Dermis blood vessel endothelial cell (primary cell): ENCODE data around the gene RAPGEF1. TPM values are rescaled to one million over a fixed set of nuclear protein-coding genes. Genes with fewer than 3 reads are reported as not detected.
"Not testable (repeated sequence)": the region's sequence is repeated elsewhere in the genome, so short reads cannot be mapped to it uniquely, and the experiment has no call there.

Source experiments
- DNase-seq: peaks from one replicate; pipeline ENCODE4 v3.0.0; 2010
- total RNA-seq: library from RNA; depleted of rRNA; stranded (reverse); fragments of >200 nt; gene quantifications from 2 replicates; pipeline ENCODE4 v1.2.3, GENCODE V29; 2014

Gene RAPGEF1
- total RNA-seq, 1 donor from 2014 or later, result 56.2 TPM

DNA sequence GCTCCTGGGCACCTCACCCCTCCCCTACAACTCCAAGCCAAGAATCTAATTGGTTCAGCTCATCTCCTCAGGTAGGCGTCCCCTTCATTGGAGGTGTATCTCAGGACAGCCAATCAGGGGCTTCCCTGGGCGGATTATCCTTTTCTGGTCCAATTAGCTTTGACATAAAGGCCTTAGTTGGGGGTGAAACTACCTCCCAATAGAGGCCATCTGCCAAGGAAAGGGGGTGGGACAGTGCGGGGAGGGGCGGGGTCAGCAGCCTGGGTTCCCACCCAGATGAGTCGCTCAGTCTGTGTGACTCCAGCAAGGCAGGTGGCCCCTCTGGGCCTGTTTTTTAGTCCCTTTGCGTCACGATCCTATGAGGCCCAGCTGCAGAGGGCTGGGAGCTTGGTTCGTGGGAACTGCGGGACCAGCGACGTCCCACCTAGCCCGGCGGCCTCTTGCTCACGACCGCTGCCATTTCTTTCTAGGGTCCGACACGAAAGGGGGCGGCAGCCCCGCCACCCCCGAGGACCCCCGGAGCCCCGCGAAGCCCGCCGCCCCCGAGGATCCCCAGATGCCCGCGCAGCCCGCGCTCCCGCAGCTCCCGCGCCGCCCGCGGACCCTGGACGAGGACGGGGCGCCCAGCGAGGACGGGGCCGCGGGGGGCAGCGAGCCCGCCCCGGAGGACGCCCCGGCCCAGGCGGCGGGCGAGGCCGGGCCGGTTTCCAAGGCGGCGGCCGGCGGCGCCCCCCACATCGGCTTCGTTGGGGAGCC lies 185.6 kb downstream of the RAPGEF1 start:
- DNase-seq, result no peak

DNA sequence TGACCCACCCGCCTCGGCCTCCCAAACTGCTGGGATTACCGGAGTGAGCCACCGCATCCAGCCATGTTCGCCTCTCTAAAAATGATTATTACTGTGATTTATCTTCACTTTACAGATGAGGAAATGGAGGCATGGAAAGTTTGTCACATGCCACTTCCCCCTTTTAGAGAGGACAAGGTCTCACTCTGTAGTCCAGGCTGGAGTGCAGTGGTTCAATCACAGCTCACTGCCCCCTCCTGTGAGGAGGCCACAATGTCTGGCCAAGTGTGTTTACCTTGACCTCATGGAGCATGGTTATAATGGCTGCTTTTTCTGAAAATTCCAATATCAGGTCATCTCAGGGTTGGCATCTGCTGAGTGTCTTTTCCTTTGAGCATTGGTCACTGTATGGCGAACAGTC lies 187.8 kb downstream of the RAPGEF1 start:
- no peak for DNase-seq

DNA sequence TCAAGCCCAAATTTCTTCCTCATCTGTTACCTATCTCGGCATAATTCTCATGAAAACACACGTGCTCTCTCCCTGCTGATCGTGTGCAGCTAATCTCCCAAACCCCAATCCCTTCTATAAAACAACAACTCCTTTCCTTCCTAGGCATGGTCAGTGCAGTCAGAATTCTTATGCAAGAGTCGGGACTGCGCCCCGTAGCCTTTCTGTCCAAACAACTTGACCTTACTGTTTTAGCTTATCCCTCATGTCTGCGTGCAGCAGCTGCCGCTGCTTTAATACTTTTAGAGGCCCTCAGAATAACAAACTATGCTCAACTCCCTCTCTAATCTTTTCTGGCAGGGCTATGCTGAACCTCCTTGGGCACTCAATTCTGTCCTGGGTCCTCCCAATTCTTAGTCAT lies 189.4 kb downstream of the RAPGEF1 start:
- DNase-seq, result not testable (repeated sequence)

DNA sequence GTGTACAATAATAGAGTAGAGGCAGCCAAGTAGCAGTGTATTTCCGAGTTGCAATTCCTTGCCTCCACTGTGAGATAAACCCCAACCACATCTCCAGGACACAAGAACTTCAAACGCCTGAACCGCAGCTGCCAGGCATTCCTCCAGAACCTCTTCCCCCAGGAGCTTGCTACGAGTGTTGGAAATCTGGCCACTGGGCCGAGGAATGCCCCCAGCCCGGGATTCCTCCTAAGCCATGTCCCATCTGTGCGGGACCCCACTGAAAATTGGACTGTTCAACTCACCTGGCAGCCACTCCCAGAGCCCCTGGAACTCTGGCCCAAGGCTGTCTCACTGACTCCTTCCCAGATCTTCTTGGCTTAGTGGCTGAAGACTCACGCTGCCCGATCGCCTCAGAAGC lies 190.7 kb downstream of the RAPGEF1 start:
- not testable (repeated sequence) for DNase-seq

DNA sequence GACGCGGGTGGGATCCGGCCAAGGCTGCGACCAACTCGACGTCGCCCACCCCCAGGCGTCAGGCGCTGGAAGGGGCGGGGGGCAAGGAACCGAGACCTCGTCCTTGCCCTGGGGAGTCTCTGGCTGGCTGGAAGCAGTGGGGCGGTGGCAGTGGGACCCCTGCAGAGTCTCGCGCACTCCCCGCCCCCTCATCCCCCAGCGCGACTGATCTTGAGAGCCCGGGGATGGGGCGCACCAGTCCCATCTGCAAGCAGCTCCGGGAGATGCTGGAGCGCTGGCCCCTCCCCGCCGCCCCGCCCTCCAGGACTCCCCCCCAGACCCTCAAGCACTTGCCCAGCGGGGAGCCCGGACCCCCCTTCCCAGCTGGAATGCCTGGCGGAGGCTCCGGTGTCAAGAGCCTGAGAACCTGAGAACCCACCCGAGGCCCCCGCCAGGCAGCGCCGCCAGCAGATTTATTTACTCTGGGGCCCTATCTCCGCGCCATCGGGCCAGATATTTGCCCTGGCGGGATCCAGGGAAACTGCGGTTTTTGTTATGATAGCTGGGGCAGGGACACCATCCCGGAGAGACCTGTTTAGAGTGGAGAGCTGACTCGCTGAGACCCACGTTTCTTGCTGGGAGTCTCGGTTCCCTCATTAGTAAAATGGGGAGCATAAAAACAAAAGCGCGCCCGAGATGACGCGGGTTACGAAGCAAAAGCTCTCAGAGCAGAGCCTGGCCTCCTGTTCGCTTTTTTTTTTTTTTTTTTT lies 193.4 kb downstream of the RAPGEF1 start:
- peak; percentile 22 for DNase-seq

DNA sequence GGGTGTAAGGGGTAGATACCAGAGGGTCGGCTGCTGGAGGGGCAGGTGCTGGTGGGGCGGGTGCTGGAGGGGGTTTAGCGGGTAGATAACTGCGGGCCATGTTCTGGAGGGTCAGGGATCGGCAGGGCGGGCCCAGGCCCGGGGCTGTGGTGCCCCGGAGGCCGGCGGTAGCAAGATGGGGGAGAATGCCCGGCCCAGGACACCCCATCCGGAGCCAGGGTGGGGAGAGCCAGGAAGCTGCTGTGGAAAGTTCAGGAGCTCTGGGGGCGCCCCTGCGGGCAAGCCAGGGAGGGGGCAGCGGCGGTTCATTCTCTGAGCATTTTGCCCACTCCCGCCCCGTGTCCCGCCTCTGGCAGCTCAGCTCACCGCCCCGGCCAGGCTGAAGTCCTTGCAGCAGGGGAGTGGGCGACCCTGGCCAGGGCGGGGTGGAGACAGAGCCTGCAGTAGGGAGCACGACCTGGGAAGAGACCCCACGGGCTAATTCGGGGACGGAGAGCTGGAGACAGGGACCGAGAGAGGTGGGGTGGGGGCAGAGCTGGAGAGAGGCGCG lies 194.0 kb downstream of the RAPGEF1 start:
- no peak for DNase-seq

DNA sequence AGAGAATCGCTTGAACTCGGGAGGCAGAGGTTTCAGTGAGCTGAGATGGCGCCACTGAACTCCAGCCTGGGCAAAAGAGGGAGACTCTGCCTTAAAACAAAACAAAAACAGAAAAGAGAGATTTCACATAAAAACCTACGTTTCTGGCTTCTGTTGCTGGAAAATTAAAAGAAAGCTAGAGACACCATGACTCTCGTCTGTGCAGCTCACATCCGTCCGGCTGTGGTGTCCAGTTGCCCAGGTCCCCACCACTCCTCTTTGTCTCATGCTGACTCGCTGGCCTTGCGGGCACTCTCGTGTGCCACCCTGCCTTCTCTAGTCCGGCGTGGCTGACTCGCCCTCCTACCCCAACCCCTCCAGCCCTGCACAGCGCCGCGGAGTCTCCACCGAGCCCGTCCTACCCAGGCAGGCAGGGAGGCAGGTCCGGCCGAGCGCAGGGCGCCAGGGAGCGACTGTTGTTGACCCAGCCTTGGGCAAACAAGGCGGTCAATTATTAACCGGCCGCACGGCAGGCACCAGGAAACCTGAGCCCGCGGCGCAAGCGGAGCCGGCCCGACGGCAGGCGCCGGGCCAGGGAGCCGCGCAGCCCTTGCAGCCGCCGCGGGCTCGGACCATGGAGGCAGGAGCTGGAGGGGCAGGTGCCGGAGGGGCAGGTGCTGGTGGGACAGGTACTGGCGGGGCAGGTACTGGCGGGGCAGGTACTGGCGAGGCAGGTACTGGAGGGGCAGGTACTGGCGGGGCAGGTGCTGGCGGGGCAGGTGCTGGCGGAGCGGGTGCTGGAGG lies 194.7 kb downstream of the RAPGEF1 start, which contains the start of gene PRRT1B:
Gene PRRT1B, plus strand, starts transcription at position 521 of the 783 bp plus-strand sequence. Its CDS starts 93 bp downstream, at position 614.
- DNase-seq, result peak; percentile 10

DNA sequence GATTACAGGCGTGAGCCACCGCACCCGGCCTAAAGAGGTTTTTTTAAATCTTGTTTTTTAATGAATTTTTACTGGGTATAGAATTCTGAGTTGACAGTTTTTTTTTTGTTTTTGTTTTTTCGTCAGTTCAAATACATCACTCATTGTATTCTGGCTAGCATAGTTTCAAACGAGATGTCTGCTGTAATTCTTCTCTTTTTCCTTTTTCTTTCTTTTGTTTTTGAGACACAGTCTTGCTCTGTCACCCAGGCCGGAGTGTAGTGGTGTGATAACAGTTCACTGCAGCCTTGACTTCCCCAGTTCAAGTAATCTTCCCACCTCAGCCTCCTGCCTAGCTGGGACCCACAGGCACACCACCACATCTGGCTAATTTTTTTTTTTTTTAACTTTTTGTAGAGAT lies 196.7 kb downstream of the RAPGEF1 start:
- DNase-seq, result no peak

DNA sequence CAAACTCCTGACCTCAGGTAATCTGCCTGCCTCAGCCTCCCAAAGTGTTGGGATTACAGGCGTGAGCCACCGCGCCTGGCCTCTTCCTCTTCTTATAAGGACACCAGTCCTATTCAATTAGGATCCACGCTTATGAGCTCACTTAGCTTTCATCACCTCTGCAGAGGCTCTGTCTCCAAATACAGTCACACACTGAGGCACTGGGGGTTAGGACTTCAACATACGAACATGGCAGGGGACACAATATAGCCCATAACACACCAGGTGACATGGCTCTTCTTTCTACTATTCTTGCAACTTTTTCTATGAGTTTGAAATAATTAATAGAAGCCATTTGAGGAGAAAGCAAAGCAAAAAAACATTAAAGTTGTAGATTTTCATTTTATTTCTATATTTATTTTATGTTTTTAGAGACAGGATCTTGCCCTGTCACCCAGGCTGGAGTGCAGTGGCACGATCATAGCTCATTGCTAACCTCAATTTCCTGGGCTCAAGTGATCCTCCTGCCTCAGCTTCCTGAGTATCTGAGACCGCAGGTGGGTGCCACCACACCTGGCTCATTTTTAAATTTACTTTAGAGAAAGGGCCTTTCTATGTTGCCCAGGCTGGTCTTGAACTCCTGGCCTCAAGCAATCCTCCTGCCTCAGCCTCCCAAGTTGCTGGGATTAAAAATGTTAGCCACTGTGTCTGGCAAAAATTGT lies 200.5 kb downstream of the RAPGEF1 start:
- no peak for DNase-seq

DNA sequence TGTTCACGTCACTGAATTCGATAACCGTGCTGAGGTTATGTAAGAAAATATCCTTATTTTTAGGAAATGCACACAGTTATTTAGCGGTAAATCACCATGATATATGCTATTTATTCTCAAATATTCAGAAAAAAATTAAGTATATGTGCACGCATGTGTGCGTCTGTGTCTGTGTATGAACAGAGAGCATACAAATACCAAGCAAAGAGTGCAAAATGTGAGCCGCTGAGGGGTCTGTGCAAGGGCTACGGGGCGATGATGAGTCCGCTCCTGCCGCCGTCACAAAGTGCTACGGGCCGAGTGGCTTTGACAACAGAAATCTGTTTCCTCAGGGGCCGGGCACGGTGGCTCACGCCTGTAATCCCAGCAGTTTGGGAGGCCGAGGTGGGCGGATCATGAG lies 201.9 kb downstream of the RAPGEF1 start:
- DNase-seq, result no peak

DNA sequence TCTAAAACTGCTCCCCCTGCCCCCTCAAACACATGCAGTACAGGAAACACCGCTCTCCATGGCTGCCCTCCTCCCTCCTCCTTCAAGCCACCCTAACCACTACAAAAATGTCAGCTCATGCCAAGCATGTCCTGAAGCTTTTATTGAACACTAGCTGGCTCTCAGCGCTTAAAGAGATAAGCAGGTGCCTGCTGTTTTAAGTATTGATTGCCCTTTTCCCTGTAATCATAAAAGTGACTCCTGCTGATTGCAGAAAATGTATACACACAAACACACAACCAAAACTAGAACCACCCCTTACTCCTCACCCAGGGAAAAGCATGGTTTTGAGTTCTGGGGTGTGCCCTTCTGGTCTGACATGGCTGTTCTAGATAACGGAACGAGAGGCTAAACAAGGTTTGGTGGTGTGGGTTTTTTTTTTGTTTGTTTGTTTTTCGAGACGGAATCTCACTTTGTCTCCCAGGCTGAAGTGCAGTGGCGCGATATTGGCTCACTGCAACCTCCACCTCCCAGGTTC lies 205.1 kb downstream of the RAPGEF1 start:
- DNase-seq, result no peak

DNA sequence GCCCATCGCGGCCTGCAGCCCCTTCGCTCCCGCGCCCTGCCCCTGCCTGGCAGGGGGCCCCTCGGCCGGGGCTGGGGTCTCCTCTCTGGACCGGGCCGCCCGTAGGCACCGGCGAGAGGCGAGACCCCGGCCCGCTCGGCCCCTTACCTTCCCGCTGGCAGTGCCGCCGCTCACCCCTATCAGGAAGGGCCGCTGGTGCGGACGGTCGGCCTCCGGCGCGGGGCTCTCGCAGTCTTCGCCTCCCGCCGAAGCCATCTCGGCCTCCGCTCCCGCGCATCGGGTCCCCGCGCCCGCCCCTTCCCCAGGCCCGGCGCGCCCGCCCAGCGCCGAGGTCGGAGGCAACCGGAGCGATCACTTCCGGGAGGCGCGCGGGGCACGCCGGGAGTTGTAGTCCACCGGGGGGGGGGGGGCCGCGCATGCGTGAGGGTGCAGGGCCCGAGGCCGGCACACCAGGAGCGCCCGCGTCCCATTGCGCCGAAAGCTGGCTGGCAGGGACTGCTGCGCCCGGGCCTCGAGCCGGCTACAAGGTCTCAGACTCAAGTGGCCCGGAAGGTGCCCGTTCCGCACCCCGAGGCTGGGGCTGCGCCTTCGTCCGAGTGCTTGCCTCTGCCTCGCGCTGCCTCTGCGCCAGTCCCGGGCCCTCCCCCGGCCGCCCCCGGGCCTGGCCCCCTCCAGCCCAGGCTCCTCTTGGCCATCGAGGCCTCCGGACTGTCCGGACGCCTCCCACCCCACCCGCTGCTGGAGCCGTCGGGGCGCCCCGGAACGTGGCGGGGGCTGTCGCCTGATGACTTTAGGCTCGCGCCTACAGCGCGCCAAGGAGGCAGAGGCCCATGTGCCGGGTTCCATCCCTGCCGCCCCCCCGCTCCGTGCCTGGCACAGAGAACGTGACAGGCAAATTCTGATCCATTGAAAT lies 208.7 kb downstream of the RAPGEF1 start, which contains the start of gene UCK1:
Gene UCK1, minus strand, starts transcription at position 344 of the 913 bp plus-strand sequence. Its CDS starts 89 bp downstream, at position 255.
- peak; percentile 88 for DNase-seq

DNA sequence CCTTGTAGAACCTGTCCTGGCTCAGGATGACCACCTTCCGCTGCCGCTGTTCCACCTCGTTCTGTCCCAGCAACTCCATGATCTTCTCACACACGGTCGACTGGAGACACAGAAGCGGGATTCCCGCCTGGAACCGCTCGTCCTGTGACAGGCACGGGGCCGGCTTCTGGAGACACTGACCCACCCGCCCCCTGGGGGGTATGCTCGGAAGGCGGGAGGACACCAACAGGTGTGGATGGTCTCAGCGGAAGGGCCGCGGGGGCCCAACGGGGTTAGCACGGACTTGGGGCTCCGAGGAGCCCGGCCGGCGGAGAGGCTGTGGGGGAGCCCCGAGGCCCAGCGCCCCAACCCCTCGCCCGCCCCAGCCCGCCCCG lies 209.3 kb downstream of the RAPGEF1 start:
- DNase-seq, result peak; percentile 57

DNA sequence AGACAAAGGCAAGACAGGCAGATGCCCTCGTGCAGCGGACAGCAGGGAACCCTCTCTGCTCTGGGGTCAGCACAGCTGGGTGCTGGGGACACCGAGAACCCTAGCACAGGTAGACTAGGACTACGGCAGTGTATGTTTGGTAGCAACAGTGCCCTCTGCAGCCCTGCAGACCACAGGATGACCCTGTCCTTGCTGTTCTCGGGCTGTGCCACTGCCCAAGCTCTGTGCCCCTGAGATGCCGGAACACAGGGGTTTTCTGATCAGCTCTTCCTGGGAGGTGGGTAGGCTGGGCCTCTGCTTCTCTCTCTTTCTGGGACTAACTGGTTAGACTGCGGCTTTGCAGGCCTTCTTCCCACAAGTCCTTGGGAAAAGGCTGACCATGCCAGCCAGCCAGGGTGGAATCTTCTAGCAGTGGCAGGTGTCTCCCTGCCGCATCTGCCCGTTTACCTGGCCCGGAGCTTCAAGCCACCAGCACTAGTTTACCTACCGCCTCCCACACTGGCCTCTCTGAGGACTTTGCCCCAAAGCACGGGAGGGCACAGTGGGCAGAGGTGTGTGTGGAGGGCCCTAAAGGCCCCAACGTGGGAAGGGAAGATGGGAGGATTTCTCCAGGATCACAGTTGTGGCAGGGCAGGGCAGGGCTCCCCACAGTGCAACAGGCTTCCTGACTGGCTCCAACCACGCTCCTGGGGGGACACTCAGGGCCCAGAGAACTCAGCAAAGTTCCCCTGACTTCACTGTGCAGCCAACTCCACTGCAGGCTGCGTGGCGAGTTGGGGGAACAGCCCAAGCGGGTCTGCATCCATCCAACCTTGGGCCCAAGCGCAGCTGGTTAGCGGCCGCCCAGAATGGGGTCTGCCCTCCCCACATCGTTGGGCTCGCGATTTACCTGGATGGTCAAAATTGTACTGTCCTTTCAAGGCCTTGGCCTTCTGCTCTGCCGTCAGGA lies 210.0 kb downstream of the RAPGEF1 start:
- DNase-seq, result no peak

DNA sequence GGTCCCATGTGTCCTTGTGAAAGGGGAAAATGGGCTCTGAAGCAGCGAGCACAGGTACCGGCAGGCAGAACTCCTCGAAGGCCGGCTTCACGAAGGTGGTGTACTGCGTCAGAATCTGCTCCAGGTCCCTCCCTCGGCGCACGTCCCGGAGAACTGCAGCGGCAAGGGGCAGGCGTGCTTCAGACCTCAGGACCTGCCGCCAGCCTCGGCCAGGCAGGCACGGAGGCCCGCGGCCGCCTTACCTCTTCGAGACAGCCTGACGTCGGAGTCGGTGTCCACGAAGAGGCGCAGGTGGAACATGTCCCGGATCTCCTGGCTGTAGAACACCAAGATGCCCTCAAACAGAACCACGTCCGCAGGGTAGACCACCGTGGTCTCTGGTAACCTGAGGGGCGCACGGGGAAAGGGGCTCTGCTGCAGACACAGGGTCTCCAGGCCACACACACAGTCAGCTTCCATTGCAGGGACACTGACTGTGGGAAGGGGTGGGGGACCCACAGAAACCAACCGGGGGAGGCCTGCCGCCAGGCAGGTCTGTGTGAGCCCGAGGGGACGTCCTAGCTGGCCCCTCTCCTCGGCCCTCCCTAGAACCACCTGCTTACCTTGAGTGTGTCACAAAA lies 210.9 kb downstream of the RAPGEF1 start:
- no peak for DNase-seq

DNA sequence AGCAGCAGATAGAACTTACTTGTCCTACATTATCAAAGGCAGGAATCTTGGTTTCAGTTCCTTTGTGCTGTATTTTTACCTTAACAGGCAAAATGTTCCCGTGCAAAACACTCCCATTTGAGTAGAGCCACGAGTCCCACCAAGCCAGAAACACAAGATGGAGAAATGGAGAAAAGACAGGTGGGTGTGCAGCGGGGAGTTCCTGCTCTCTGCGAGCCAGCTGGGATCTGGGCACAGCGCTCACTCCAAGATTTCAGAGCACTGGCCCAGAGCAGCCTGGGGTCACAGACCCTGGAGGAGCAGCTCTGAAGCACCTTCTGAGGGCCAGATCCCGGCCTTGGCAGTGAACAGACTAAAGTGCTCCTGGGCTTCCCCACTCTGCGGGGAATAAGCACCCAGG lies 211.7 kb downstream of the RAPGEF1 start:
- no peak for DNase-seq
